WTC11 (cell line): ENCODE results near the gene HSF2BP. TPM values are rescaled to one million over a fixed set of nuclear protein-coding genes. Genes with fewer than 3 reads are reported as not detected.
"Not testable (repeated sequence)": the region's sequence is repeated elsewhere in the genome, so short reads cannot be mapped to it uniquely, and the experiment has no call there.

Source experiments
- ATAC-seq: fragments of 200-7000 bp; cut with Tn5 transposase; 2 replicates; pipeline ENCODE4 v1.10.0; 2021; ENCODE audit warnings: mild to moderate bottlenecking, moderate library complexity
- CTCF ChIA-PET: fragments of 300-600 bp; sonication (Branson Sonifier 250); formaldehyde crosslinking; loops from one replicate; lab custom pipeline; 2021; ENCODE audit warnings: antibody characterized with exemption; lab: Charles Lee
- POLR2A ChIA-PET: fragments of 350-600 bp; sonication (Branson Sonifier 250); formaldehyde crosslinking; loops from one replicate; lab custom pipeline; 2021; ENCODE audit warnings: antibody characterized with exemption; lab: Charles Lee
- DNase-seq: peaks from one replicate; pipeline ENCODE4 v3.0.0; 2021; ENCODE audit warnings: low spot score
- H3K27ac Mint-ChIP-seq: 2 replicates; pipeline ENCODE4 v1.8.0; 2021; ENCODE audit warnings: mixed read lengths
- H3K27me3 Mint-ChIP-seq: 2 replicates; pipeline ENCODE4 v1.8.0; 2021; ENCODE audit warnings: low read depth, mild to moderate bottlenecking, moderate library complexity, mixed read lengths
- H3K36me3 Mint-ChIP-seq: 2 replicates; pipeline ENCODE4 v1.8.0; 2021; ENCODE audit warnings: mixed read lengths
- H3K4me1 Mint-ChIP-seq: 2 replicates; pipeline ENCODE4 v1.8.0; 2022; ENCODE audit warnings: mixed read lengths
- H3K4me3 Mint-ChIP-seq: 2 replicates; pipeline ENCODE4 v1.8.0; 2021; ENCODE audit warnings: mild to moderate bottlenecking, moderate library complexity, mixed read lengths
- H3K9me3 Mint-ChIP-seq: 2 replicates; pipeline ENCODE4 v1.8.0; 2021; ENCODE audit warnings: mixed read lengths
- ATF2 ChIP-seq: sonication (generic); formaldehyde crosslinking; IDR thresholded peaks from 2 replicates; pipeline ENCODE4 v1.8.1; 2022; ENCODE audit warnings: low read depth, missing genetic modification reagents, borderline replicate concordance
- EMX1 ChIP-seq: fragments of 250-450 bp; sonication (Bioruptor Pico); IDR thresholded peaks from 2 replicates; pipeline ENCODE4 v1.8.0; 2021; ENCODE audit warnings: mild to moderate bottlenecking
- ERG ChIP-seq: fragments of 250-450 bp; sonication (Bioruptor Pico); IDR thresholded peaks from 2 replicates; pipeline ENCODE4 v1.8.0; 2021; ENCODE audit warnings: mild to moderate bottlenecking
- ESRRA ChIP-seq: sonication (generic); formaldehyde crosslinking; IDR thresholded peaks from 2 replicates; pipeline ENCODE4 v1.8.1; 2022; ENCODE audit warnings: mild to moderate bottlenecking, missing genetic modification reagents, borderline replicate concordance
- FOXK1 ChIP-seq: sonication (generic); formaldehyde crosslinking; IDR thresholded peaks from 2 replicates; pipeline ENCODE4 v1.8.0; 2022; ENCODE audit warnings: mild to moderate bottlenecking, moderate library complexity, missing genetic modification reagents
- FOXP1 ChIP-seq: sonication (generic); formaldehyde crosslinking; IDR thresholded peaks from 2 replicates; pipeline ENCODE4 v1.8.0; 2022; ENCODE audit warnings: missing genetic modification reagents, mild to moderate bottlenecking, moderate library complexity, borderline replicate concordance
- FOXP4 ChIP-seq: sonication (generic); formaldehyde crosslinking; IDR thresholded peaks from 2 replicates; pipeline ENCODE4 v1.8.0; 2022; ENCODE audit warnings: mild to moderate bottlenecking, missing genetic modification reagents
- GRHL2 ChIP-seq: fragments of 250-450 bp; sonication (Bioruptor Pico); IDR thresholded peaks from 2 replicates; pipeline ENCODE4 v1.8.0; 2022; ENCODE audit warnings: mild to moderate bottlenecking, moderate library complexity; ENCODE audit not compliant: insufficient replicate concordance, severe bottlenecking
- HMGXB4 ChIP-seq: sonication (generic); formaldehyde crosslinking; IDR thresholded peaks from 2 replicates; pipeline ENCODE4 v1.8.1; 2023; ENCODE audit warnings: mild to moderate bottlenecking, moderate library complexity, missing genetic modification reagents
- NFE2L1 ChIP-seq: sonication (generic); formaldehyde crosslinking; IDR thresholded peaks from 2 replicates; pipeline ENCODE4 v1.8.1; 2023; ENCODE audit warnings: missing genetic modification reagents
- NFYB ChIP-seq: sonication (generic); formaldehyde crosslinking; conservative IDR thresholded peaks from 2 replicates; pipeline ENCODE4 v1.8.0; 2022; ENCODE audit warnings: low read depth, missing genetic modification reagents
- SMAD3 ChIP-seq: sonication (generic); formaldehyde crosslinking; IDR thresholded peaks from 2 replicates; pipeline ENCODE4 v1.8.0; 2022; ENCODE audit warnings: missing genetic modification reagents, mild to moderate bottlenecking, borderline replicate concordance
- STAT6 ChIP-seq: sonication (generic); formaldehyde crosslinking; conservative IDR thresholded peaks from 2 replicates; pipeline ENCODE4 v1.8.1; 2023; ENCODE audit warnings: mild to moderate bottlenecking, low read depth, missing genetic modification reagents, moderate library complexity
- TEAD1 ChIP-seq: sonication (generic); formaldehyde crosslinking; IDR thresholded peaks from 2 replicates; pipeline ENCODE4 v1.8.0; 2022; ENCODE audit warnings: mild to moderate bottlenecking, missing genetic modification reagents
- ZNF121 ChIP-seq: sonication (generic); formaldehyde crosslinking; IDR thresholded peaks from 2 replicates; pipeline ENCODE4 v1.8.0; 2023; ENCODE audit warnings: missing genetic modification reagents
- ZNF416 ChIP-seq: fragments of 250-450 bp; sonication (Bioruptor Pico); IDR thresholded peaks from 2 replicates; pipeline ENCODE4 v1.9.0; 2021; ENCODE audit warnings: mild to moderate bottlenecking, inconsistent platforms
- ZNF423 ChIP-seq: fragments of 250-450 bp; sonication (Bioruptor Pico); IDR thresholded peaks from 2 replicates; pipeline ENCODE4 v2.1.2; 2022; ENCODE audit warnings: mild to moderate bottlenecking, moderate library complexity
- ZNF671 ChIP-seq: fragments of 250-450 bp; sonication (Bioruptor Pico); IDR thresholded peaks from 2 replicates; pipeline ENCODE4 v1.8.0; 2021; ENCODE audit warnings: mild to moderate bottlenecking
- total RNA-seq: library from RNA; stranded (reverse); gene quantifications from 3 replicates; pipeline ENCODE4 v1.2.3, GENCODE V29; 2021
- TF ChIP-seq, protein P1 (sequence below): sonication (generic); formaldehyde crosslinking; IDR thresholded peaks from 2 replicates; pipeline ENCODE4 v1.8.1; 2022; ENCODE audit warnings: mild to moderate bottlenecking, moderate library complexity, missing genetic modification reagents
- TF ChIP-seq, protein P2 (sequence below): sonication (generic); formaldehyde crosslinking; conservative IDR thresholded peaks from 2 replicates; pipeline ENCODE4 v1.8.1; 2022; ENCODE audit warnings: mild to moderate bottlenecking, missing genetic modification reagents

HSF2BP gene
- total RNA-seq, 1 experiment from 2014 or later: 1.1 TPM

- no peak for TF ChIP-seq FOXP4 (CRISPR knock-in tag)
- TF ChIP-seq ATF2 (CRISPR knock-in tag): no peak
Measured at GRCh38 chr21:43681650-43682049, 22.4 kb upstream of the HSF2BP start (continued).

GRCh38 chr21:43680421-43680820 is 21.1 kb upstream of the HSF2BP start:
- H3K27me3 Mint-ChIP-seq, H3K9me3 Mint-ChIP-seq: not testable (repeated sequence)

DNA sequence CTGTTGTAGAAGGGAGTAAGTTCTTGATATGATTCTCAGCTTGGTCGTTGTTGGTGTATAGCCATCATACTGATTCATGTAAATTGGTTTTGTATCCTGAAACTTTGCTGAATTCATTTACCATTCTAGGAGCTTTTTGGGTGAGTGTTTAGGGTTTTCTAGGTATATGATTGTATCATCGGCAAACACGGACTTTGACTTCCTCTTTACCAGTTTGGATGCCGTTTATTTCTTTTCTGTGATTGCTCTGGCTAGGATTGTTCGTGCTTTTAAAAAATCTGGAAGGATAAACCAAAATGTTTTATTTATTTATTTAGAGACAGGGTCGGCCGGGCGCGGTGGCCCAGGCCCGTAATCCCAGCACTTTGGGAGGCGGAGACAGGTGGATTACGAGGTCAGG is 20.7 kb upstream of the HSF2BP start:
- no peaks in the 10 kb centered on the region for H3K27me3 Mint-ChIP-seq
- POLR2A ChIA-PET: no interaction called here
- H3K4me3 Mint-ChIP-seq: no peak overlapping the region
- CTCF ChIA-PET: no interaction called here
- H3K27ac Mint-ChIP-seq: peak overlapping the region; percentile 5; the same call in 1 of the 2 replicates
- H3K36me3 Mint-ChIP-seq: peaks cover 66% of the 10 kb centered on the region
- no peak for ATAC-seq
- DNase-seq: no peak
- no peaks in the 10 kb centered on the region for H3K9me3 Mint-ChIP-seq
- no peaks in the 10 kb centered on the region for H3K4me1 Mint-ChIP-seq
- TF ChIP-seq HMGXB4 (CRISPR knock-in tag) (no peak), ZNF416 (CRISPR knock-in tag) (no peak), EMX1 (CRISPR knock-in tag) (no peak), SMAD3 (CRISPR knock-in tag) (no peak), FOXK1 (CRISPR knock-in tag) (no peak), ZNF671 (CRISPR knock-in tag) (no peak), GRHL2 (CRISPR knock-in tag) (no peak), STAT6 (no peak), FOXP1 (CRISPR knock-in tag) (no peak), ZNF423 (CRISPR knock-in tag) (no peak), ZNF121 (CRISPR knock-in tag) (no peak), NFYB (CRISPR knock-in tag) (no peak), TEAD1 (CRISPR knock-in tag) (no peak), NFE2L1 (CRISPR knock-in tag) (no peak), ERG (CRISPR knock-in tag) (no peak), ESRRA (CRISPR knock-in tag) (no peak)
- TF ChIP-seq, protein P1, sequence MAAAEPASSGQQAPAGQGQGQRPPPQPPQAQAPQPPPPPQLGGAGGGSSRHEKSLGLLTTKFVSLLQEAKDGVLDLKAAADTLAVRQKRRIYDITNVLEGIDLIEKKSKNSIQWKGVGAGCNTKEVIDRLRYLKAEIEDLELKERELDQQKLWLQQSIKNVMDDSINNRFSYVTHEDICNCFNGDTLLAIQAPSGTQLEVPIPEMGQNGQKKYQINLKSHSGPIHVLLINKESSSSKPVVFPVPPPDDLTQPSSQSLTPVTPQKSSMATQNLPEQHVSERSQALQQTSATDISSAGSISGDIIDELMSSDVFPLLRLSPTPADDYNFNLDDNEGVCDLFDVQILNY (CRISPR knock-in tag): no peak
- TF ChIP-seq, protein P2, sequence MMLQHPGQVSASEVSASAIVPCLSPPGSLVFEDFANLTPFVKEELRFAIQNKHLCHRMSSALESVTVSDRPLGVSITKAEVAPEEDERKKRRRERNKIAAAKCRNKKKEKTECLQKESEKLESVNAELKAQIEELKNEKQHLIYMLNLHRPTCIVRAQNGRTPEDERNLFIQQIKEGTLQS (CRISPR knock-in tag): no peak

More at GRCh38 chr21:43680421-43680820, 21.1 kb upstream of the HSF2BP start:
- POLR2A ChIA-PET, DNase-seq, CTCF ChIA-PET, H3K4me1 Mint-ChIP-seq, H3K4me3 Mint-ChIP-seq, ATAC-seq, H3K27ac Mint-ChIP-seq: not testable (repeated sequence)
- H3K36me3 Mint-ChIP-seq: peaks cover 66% of the 10 kb centered on the region
